OCI-LY1 (cell line): ENCODE measurements around the gene RFX8.

Experiments
- EZH2 ChIP-seq: fragments of 200-600 bp; sonication (generic), shearing (Covaris generic); IDR thresholded peaks from 2 replicates; pipeline ENCODE4 v1.8.0; 2017; ENCODE audit warnings: borderline replicate concordance, mixed run types, mild to moderate bottlenecking, antibody characterized with exemption, low read length, moderate library complexity, mixed read lengths
- TF ChIP-seq, protein P1 (sequence below): fragments of 200-600 bp; sonication (generic), shearing (Covaris generic); IDR thresholded peaks from 2 replicates; pipeline ENCODE4 v1.5.1; 2017; ENCODE audit warnings: mild to moderate bottlenecking, antibody characterized with exemption, low read length, moderate library complexity, mixed read lengths

DNA sequence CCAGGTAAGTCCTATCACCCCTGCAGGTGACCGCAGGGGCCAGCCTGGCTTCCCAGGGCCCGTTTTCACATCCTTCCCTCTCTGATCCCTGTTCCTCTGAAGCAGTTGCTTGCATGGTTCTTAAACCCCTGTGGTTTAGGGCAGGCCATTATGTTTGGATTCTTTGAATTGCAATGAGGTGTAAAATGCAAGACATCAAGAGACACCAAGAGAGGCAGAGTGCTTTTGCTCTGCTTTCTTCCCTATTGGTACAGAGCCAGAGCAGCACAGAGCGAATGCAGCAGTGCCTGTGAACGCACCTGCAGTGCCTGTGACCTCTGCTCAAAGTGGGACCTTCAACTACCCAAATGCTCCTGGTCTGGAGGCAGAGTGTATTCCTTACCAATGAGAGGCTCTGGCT, 7.6 kb downstream of the RFX8 start:
- TF ChIP-seq, protein P1, sequence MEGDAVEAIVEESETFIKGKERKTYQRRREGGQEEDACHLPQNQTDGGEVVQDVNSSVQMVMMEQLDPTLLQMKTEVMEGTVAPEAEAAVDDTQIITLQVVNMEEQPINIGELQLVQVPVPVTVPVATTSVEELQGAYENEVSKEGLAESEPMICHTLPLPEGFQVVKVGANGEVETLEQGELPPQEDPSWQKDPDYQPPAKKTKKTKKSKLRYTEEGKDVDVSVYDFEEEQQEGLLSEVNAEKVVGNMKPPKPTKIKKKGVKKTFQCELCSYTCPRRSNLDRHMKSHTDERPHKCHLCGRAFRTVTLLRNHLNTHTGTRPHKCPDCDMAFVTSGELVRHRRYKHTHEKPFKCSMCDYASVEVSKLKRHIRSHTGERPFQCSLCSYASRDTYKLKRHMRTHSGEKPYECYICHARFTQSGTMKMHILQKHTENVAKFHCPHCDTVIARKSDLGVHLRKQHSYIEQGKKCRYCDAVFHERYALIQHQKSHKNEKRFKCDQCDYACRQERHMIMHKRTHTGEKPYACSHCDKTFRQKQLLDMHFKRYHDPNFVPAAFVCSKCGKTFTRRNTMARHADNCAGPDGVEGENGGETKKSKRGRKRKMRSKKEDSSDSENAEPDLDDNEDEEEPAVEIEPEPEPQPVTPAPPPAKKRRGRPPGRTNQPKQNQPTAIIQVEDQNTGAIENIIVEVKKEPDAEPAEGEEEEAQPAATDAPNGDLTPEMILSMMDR = no peak
- no peak for TF ChIP-seq EZH2
